Measurements from ENCODE around the gene HYPK. TPM values are rescaled to one million over a fixed set of nuclear protein-coding genes. Genes with fewer than 3 reads are reported as not detected.

Gene HYPK
- total and polyA plus RNA-seq, 2 of the 8 experiments (the other 6 are each of a cell fraction or from before 2014, with no cell fraction given) = 5.4 to 17.6 TPM

DNA sequence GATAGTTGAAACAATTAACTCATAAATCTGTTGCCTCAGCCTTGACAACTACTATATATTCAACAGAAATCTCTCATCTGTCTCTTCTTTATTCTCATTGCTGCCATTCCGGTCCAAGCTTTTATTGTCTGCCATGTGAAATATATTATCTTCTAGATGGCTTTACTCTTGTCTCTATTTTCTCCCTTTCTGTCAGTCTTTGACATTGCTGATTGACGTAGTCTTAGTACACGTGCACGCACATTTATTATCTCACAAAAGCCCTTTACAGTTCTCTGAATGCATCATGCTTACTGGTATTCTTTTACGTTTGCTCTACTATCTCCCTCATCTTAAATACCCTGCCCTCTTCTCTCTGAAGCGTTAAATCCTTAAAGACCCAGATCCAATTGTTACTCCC, 48.5 kb upstream of the HYPK start:
- Histone ChIP-seq H4K20me1 (replicated peaks in 1 of 2; ENCODE audit: control insufficient read depth in 1 of 2, insufficient read depth in 2 of 2, low read length in 2 of 2) (peaks cover 22 to 23% of the 10 kb centered on the region in 2 experiments), H3K23ac (ENCODE audit: insufficient read length) (no peak overlapping the region), H3K27me3 (replicated peaks in 1 of 4; ENCODE audit: control insufficient read depth in 3 of 4, extremely low read depth in 1 of 4, insufficient read depth in 3 of 4, low read length in 3 of 4) (no peaks in the 10 kb centered on the region), H3K4me2 (ENCODE audit: insufficient read depth in 1 of 2, low read depth in 2 of 2, low read length in 2 of 2) (no peak overlapping the region), H4K91ac (replicated peaks; ENCODE audit: insufficient read length, low read length) (no peak overlapping the region), H3K79me2 (ENCODE audit: control insufficient read depth in 1 of 2, insufficient read depth in 2 of 2, low read length in 2 of 2) (peaks cover 9 to 86% of the 10 kb centered on the region in 2 experiments), H3K18ac (ENCODE audit: extremely low read depth, low read length) (no peak overlapping the region), H2AFZ (ENCODE audit: low read length) (no peak overlapping the region), H4K5ac (ENCODE audit: insufficient read length, low read depth, low read length) (no peak overlapping the region), H3K4me3 (ENCODE audit: extremely low read depth in 1 of 4, insufficient read depth in 2 of 4, low read depth in 3 of 4, low read length in 4 of 4) (no peak overlapping the region), H3K79me1 (ENCODE audit: low read depth, low read length) (no peaks in the 10 kb centered on the region; the same call in 1 of the 2 replicates), H3K56ac (replicated peaks; ENCODE audit: insufficient read length, low read depth, low read length) (no peak overlapping the region), H3K9me3 (ENCODE audit: insufficient read depth in 2 of 2, low read depth in 1 of 2, low read length in 1 of 2) (no peaks in the 10 kb centered on the region), H2BK12ac (ENCODE audit: low read depth, low read length) (no peak overlapping the region), H2BK15ac (ENCODE audit: low read length) (no peak overlapping the region), H3K4ac (replicated peaks; ENCODE audit: insufficient read length, low read depth, low read length) (no peak overlapping the region), H3K23me2 (ENCODE audit: low read depth, low read length) (no peaks in the 10 kb centered on the region; the same call in 1 of the 2 replicates), H2AK5ac (ENCODE audit: low read depth, low read length) (no peak overlapping the region), H4K8ac (ENCODE audit: extremely low read depth, insufficient read depth, low read length) (no peak overlapping the region), H2BK120ac (replicated peaks; ENCODE audit: low read depth, low read length) (no peak overlapping the region), H3K27ac (ENCODE audit: low read depth, low read length) (no peak overlapping the region), H3K14ac (ENCODE audit: insufficient read length) (no peak overlapping the region), H3K4me1 (replicated peaks in 1 of 4; ENCODE audit: control insufficient read depth in 3 of 4, insufficient read depth in 4 of 4, low read length in 3 of 4) (peaks cover 0 to 2% (median under 1%) of the 10 kb centered on the region in 4 experiments; a peak in 2 of 7 replicates), H3K9ac (replicated peaks in 1 of 4; ENCODE audit: extremely low read depth in 1 of 4, low read depth in 3 of 4, low read length in 3 of 4) (no peak overlapping the region), H2BK5ac (ENCODE audit: low read depth, low read length) (no peak overlapping the region), H2BK20ac (ENCODE audit: low read length) (no peak overlapping the region), H3K36me3 (ENCODE audit: control insufficient read depth in 2 of 4, insufficient read depth in 4 of 4, low read length in 3 of 4) (peaks cover 11 to 55% (median 30%) of the 10 kb centered on the region in 4 experiments)
- POLR2A ChIA-PET (ENCODE audit: partially characterized antibody) = interaction anchor here (1.6 kb wide), 1 partner anchor 20 kb away, joined by 3 read pairs; no protein-coding TSS in a partner anchor
- TF ChIP-seq BACH1 (IDR thresholded peaks at IDR 0.05; ENCODE audit: low read length) (no peak), ASH2L (IDR thresholded peaks at IDR 0.05; ENCODE audit: low read length) (no peak), KDM1A (IDR thresholded peaks at IDR 0.05; ENCODE audit: borderline replicate concordance, low read length) (no peak), GABPA (IDR thresholded peaks at IDR 0.05; ENCODE audit: borderline replicate concordance, insufficient read depth, low read length) (no peak), POLR2A (IDR thresholded peaks at IDR 0.05; ENCODE audit: control extremely low read depth in 1 of 2, low read depth in 2 of 2, low read length in 2 of 2) (0 out of 3 replicates have a peak, but pooled peaks of 1 of the 2 experiments have one; percentile 30), CEBPB (IDR thresholded peaks at IDR 0.05; ENCODE audit: low read depth, low read length) (no peak)
- 94% methylated on average over 6 of the region's 6 CpGs; no CpG with 5 or more reads in 1 of the 2 experiments for WGBS, 2 experiments (ENCODE audit: extremely low coverage in 1 of 2, insufficient coverage in 1 of 2, insufficient read length in 1 of 2, insufficient replicate concordance in 2 of 2, low coverage in 1 of 2, low lambda C conversion rate in 2 of 2, missing lambda C conversion rate in 1 of 2)
- CTCF ChIA-PET (ENCODE audit: partially characterized antibody) = no interaction called here
- FAIRE-seq (no peak), DNase-seq (ENCODE audit: low read depth in 1 of 2, low spot score in 2 of 2) (no peak)
